GM12878 (cell line): ENCODE data around the gene RPL10. TPM values are rescaled to one million over a fixed set of nuclear protein-coding genes. Genes with fewer than 3 reads are reported as not detected.

ENCODE experiments used
- ATAC-seq: fragments of 200-7000 bp; cut with Tn5 transposase; 3 replicates; pipeline ENCODE4 v1.9.1; 2020; ENCODE audit warnings: mild to moderate bottlenecking, moderate library complexity
- BruUV-seq: library from RNA; stranded (reverse); fragments of 400-500 nt; replicated peaks from 2 replicates; lab custom pipeline; 2021; lab: Mats Ljungman, UMichigan
- CTCF ChIA-PET: fragments of 300-600 bp; sonication (Branson Sonifier 250); formaldehyde crosslinking; extraction: SDS; loops from one replicate; lab custom pipeline; 2021; ENCODE audit warnings: inconsistent platforms; lab: Yijun Ruan, JAX
- POLR2A ChIA-PET: fragments of 350-600 bp; formaldehyde crosslinking; extraction: SDS; loops from one replicate; lab custom pipeline; 2021; ENCODE audit warnings: inconsistent platforms; lab: Charles Lee
- RAD21 ChIA-PET: fragments of 300-600 bp; sonication (Branson Sonifier 250); formaldehyde crosslinking; loops from one replicate; lab custom pipeline; 2023; ENCODE audit warnings: antibody characterized with exemption; ENCODE audit not compliant: unreplicated experiment; lab: Charles Lee
- SMC1A ChIA-PET: fragments of 300-600 bp; sonication (Branson Sonifier 250); formaldehyde crosslinking; loops from one replicate; lab custom pipeline; 2023; ENCODE audit not compliant: unreplicated experiment, uncharacterized antibody; lab: Charles Lee
- DNase-seq: peaks from one replicate; pipeline ENCODE4 v3.0.0-alpha.2; 2011; ENCODE audit warnings: low read depth, low spot score
- FAIRE-seq: peaks from 3 replicates; lab custom pipeline; 2011; peaks lifted over from hg19 to GRCh38; lab: Jason Lieb, UNC
- H2AFZ ChIP-seq: 2 replicates; pipeline ENCODE4 v1.6.0; 2011; ENCODE audit warnings: low read depth, low read length, control low read depth; ENCODE audit not compliant: control insufficient read depth
- H3K27ac ChIP-seq: 2 replicates; pipeline ENCODE4 v1.5.1; 2011; ENCODE audit warnings: control low read depth; ENCODE audit not compliant: control insufficient read depth, insufficient read depth
- H3K27me3 ChIP-seq, 2 experiments: replicated peaks in 1 of 2; 2 replicates each; pipeline versions ENCODE4 v1.6.0 to v1.6.1; 2011; ENCODE audit warnings: low read length in 1 of 2; ENCODE audit not compliant: control insufficient read depth in 2 of 2, insufficient read depth in 2 of 2
- H3K36me3 ChIP-seq, 2 experiments: 2 replicates each; pipeline ENCODE4 v1.5.1; 2011; ENCODE audit warnings: low read length in 1 of 2; ENCODE audit not compliant: control insufficient read depth in 2 of 2, insufficient read depth in 2 of 2
- H3K4me1 ChIP-seq: 2 replicates; pipeline ENCODE4 v1.6.1; 2011; ENCODE audit warnings: mild to moderate bottlenecking, low read length, moderate library complexity, mixed read lengths; ENCODE audit not compliant: control insufficient read depth, insufficient read depth
- H3K4me2 ChIP-seq: 2 replicates; pipeline ENCODE4 v1.6.0; 2011; ENCODE audit warnings: control low read depth; ENCODE audit not compliant: control insufficient read depth, insufficient read depth
- H3K4me3 ChIP-seq: fragments of 200-600 bp; sonication (generic); 2 replicates; pipeline ENCODE4 v1.5.1; 2016
- H3K79me2 ChIP-seq: 2 replicates; pipeline ENCODE4 v1.6.0; 2011; ENCODE audit warnings: low read length; ENCODE audit not compliant: control insufficient read depth, insufficient read depth
- H3K9ac ChIP-seq: 2 replicates; pipeline ENCODE4 v1.8.0; 2011; ENCODE audit warnings: low read length, control low read depth, mixed read lengths; ENCODE audit not compliant: control insufficient read depth, insufficient read depth
- H3K9me3 ChIP-seq: replicated peaks from 3 replicates; pipeline ENCODE4 v1.5.1; 2011; ENCODE audit warnings: mild to moderate bottlenecking, low read length; ENCODE audit not compliant: control insufficient read depth, insufficient read depth
- H4K20me1 ChIP-seq: 2 replicates; pipeline ENCODE4 v1.6.0; 2011; ENCODE audit not compliant: control insufficient read depth, insufficient read depth
- BCL3 ChIP-seq: IDR thresholded peaks from 2 replicates; pipeline ENCODE4 v1.6.1; 2011; ENCODE audit warnings: borderline replicate concordance, low read depth, mild to moderate bottlenecking, moderate library complexity, low read length; ENCODE audit not compliant: insufficient read depth, poor library complexity, severe bottlenecking
- CEBPZ ChIP-seq: fragments of 150-350 bp; IDR thresholded peaks from 2 replicates; pipeline ENCODE4 v1.6.1; 2016; ENCODE audit warnings: low read depth, low read length
- HDAC6 ChIP-seq: fragments of 200-600 bp; sonication (generic); IDR thresholded peaks from one replicate; pipeline ENCODE4 v1.8.0; 2017; ENCODE audit warnings: antibody characterized with exemption; ENCODE audit not compliant: unreplicated experiment
- SMAD1 ChIP-seq: fragments of 450-650 bp; IDR thresholded peaks from 2 replicates; pipeline ENCODE4 v1.6.1; 2018; ENCODE audit warnings: mild to moderate bottlenecking, low read depth; ENCODE audit not compliant: partially characterized antibody
- TARDBP ChIP-seq: IDR thresholded peaks from 2 replicates; pipeline ENCODE4 v1.6.1; 2016; ENCODE audit warnings: borderline replicate concordance
- WGBS: methylation state at CpG from one replicate; pipeline ENCODE4 v1.1.6; 2016; ENCODE audit warnings: low lambda C conversion rate; ENCODE audit not compliant: insufficient replicate concordance, insufficient coverage; ENCODE audit errors: missing lambda C conversion rate; 5-methylcytosine and 5-hydroxymethylcytosine counted together
- in situ Hi-C: fragments of 300-500 bp; cut with MboI; formaldehyde crosslinking; loops from 9 replicates; pipeline ENCODE4 v1.14.3; 2018; ENCODE audit warnings: mixed read lengths
- intact Hi-C: fragments of 100-400 bp; cut with micrococcal nuclease; formaldehyde crosslinking; loops from one replicate; pipeline ENCODE4 v1.14.2; 2022; ENCODE audit not compliant: unreplicated experiment
- polyA plus RNA-seq, 11 experiments: library from polyadenylated mRNA; depleted of rRNA in 4 of 11; unstranded in 6 of 11; stranded (reverse) in 5 of 11; fragments of >200 nt; fragmentation: Nextera tagmentation in 4 of 11; fragmentation: Illumina TruSeq in 1 of 11; extraction: Ambion mirVana in 4 of 11; extraction: Trizol in 1 of 11; gene quantifications; 1 replicate in 1 of 11; 2 replicates in 10 of 11; pipeline versions ENCODE4 v1.2.1 to v1.2.3, GENCODE V29; 2011 to 2016; ENCODE audit warnings: inconsistent platforms in 2 of 11, missing spikeins in 2 of 11, low read depth in 1 of 11
- total RNA-seq, 4 experiments: library from RNA; depleted of rRNA in 3 of 4; stranded (reverse); fragments of >200 nt in 3 of 4; fragmentation: Illumina TruSeq in 1 of 4; extraction: Trizol in 1 of 4; gene quantifications; 2 replicates each; pipeline versions ENCODE4 v1.2.1 to v1.2.3, GENCODE V29; 2013 to 2021
- TF ChIP-seq, protein P1 (sequence below): fragments of 450-650 bp; IDR thresholded peaks from 2 replicates; pipeline ENCODE4 v1.6.1; 2017; ENCODE audit warnings: mild to moderate bottlenecking, moderate library complexity
- TF ChIP-seq, protein P2 (sequence below): fragments of 450-650 bp; IDR thresholded peaks from 2 replicates; pipeline ENCODE4 v1.6.1; 2018; ENCODE audit warnings: borderline replicate concordance, mild to moderate bottlenecking; ENCODE audit not compliant: partially characterized antibody

RPL10 gene
- total and polyA plus RNA-seq, 10 of the 15 experiments (the other 5 are each of a cell fraction or from before 2014, with no cell fraction given): 1,938 to 7,222 (median 4,494) TPM

DNA sequence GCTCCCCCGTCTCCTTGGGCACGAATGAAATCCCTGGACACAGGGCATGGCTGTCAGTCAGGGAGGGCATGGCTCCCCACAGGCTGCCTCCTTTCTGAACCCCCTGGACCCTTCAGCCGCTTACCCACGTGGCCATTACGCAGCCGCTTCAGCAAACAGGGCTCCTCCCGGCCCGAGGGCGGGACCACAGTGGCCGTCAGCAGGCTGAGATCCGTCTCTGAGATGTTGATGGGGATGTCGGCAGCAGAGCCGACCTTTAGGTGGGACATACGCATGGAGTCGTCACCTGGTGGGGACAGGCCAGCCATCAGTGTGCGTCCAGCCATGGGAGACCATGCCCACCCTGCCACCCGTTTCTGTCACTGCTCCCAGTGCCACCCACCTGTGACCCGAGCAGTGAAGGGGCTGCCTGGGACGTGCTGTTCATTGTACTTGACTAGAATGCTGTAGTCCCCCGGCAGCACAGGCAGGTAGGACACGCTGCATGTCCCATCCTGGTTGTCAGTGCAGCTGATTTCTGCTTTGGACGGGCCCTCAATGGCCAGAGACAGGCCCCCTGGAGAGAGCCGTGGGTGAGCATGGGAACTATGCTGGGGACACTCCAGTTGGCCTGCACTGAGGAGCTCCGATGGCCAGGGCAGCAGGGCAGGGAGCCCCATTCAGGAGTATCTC is 44.9 kb upstream of the RPL10 start:
- in situ Hi-C loops: no loop called here
- no peaks in the 10 kb centered on the region; the same call in 2 of the 3 replicates for H3K9me3 ChIP-seq
- no peaks in the 10 kb centered on the region for H3K27me3 ChIP-seq
- SMC1A ChIA-PET: no interaction called here
- no peaks in the 10 kb centered on the region for H3K4me1 ChIP-seq
- RAD21 ChIA-PET: no interaction called here
- no peaks in the 10 kb centered on the region for H4K20me1 ChIP-seq
- DNase-seq (no peak), FAIRE-seq (no peak), ATAC-seq (no peak)
- WGBS: 69% methylated on average over 23 of the region's 24 CpGs
- H2AFZ ChIP-seq: no peak overlapping the region
- no TSS peak for BruUV-seq
- intact Hi-C loops: no loop called here
- TF ChIP-seq CEBPZ: no peak
- TF ChIP-seq BCL3: no peak
- no peak for TF ChIP-seq HDAC6
- TF ChIP-seq, protein P1, sequence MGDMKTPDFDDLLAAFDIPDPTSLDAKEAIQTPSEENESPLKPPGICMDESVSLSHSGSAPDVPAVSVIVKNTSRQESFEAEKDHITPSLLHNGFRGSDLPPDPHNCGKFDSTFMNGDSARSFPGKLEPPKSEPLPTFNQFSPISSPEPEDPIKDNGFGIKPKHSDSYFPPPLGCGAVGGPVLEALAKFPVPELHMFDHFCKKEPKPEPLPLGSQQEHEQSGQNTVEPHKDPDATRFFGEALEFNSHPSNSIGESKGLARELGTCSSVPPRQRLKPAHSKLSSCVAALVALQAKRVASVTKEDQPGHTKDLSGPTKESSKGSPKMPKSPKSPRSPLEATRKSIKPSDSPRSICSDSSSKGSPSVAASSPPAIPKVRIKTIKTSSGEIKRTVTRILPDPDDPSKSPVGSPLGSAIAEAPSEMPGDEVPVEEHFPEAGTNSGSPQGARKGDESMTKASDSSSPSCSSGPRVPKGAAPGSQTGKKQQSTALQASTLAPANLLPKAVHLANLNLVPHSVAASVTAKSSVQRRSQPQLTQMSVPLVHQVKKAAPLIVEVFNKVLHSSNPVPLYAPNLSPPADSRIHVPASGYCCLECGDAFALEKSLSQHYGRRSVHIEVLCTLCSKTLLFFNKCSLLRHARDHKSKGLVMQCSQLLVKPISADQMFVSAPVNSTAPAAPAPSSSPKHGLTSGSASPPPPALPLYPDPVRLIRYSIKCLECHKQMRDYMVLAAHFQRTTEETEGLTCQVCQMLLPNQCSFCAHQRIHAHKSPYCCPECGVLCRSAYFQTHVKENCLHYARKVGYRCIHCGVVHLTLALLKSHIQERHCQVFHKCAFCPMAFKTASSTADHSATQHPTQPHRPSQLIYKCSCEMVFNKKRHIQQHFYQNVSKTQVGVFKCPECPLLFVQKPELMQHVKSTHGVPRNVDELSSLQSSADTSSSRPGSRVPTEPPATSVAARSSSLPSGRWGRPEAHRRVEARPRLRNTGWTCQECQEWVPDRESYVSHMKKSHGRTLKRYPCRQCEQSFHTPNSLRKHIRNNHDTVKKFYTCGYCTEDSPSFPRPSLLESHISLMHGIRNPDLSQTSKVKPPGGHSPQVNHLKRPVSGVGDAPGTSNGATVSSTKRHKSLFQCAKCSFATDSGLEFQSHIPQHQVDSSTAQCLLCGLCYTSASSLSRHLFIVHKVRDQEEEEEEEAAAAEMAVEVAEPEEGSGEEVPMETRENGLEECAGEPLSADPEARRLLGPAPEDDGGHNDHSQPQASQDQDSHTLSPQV: no peak
- no peak for TF ChIP-seq SMAD1
- no peak for TF ChIP-seq TARDBP
- TF ChIP-seq, protein P2, sequence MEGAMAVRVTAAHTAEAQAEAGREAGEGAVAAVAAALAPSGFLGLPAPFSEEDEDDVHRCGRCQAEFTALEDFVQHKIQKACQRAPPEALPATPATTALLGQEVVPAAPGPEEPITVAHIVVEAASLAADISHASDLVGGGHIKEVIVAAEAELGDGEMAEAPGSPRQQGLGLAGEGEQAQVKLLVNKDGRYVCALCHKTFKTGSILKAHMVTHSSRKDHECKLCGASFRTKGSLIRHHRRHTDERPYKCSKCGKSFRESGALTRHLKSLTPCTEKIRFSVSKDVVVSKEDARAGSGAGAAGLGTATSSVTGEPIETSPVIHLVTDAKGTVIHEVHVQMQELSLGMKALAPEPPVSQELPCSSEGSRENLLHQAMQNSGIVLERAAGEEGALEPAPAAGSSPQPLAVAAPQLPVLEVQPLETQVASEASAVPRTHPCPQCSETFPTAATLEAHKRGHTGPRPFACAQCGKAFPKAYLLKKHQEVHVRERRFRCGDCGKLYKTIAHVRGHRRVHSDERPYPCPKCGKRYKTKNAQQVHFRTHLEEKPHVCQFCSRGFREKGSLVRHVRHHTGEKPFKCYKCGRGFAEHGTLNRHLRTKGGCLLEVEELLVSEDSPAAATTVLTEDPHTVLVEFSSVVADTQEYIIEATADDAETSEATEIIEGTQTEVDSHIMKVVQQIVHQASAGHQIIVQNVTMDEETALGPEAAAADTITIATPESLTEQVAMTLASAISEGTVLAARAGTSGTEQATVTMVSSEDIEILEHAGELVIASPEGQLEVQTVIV: no peak
- no peaks in the 10 kb centered on the region for H3K79me2 ChIP-seq
- peaks cover 0 to 59% of the 10 kb centered on the region in 2 experiments; a peak in 2 of 4 replicates for H3K36me3 ChIP-seq
- H3K27ac ChIP-seq: no peak overlapping the region
- POLR2A ChIA-PET: no interaction called here
- H3K9ac ChIP-seq: no peak overlapping the region
- H3K4me2 ChIP-seq: no peak overlapping the region
- CTCF ChIA-PET: no interaction called here
- H3K4me3 ChIP-seq: no peak overlapping the region
